K562 (cell line): ENCODE results near the gene PRSS27. TPM values are rescaled to one million over a fixed set of nuclear protein-coding genes. Genes with fewer than 3 reads are reported as not detected.

Source experiments
- ATAC-seq: fragments of 200-7000 bp; cut with Tn5 transposase; 3 replicates; pipeline ENCODE4 v1.9.1; 2020; ENCODE audit warnings: moderate library complexity
- BruUV-seq: library from RNA; stranded (reverse); fragments of 400-500 nt; replicated peaks from 2 replicates; lab custom pipeline; 2021; lab: Mats Ljungman, UMichigan
- CTCF ChIA-PET: fragments of 300-600 bp; formaldehyde crosslinking; extraction: SDS; loops from one replicate; lab custom pipeline; 2021; ENCODE audit warnings: low intra/inter-chr PET ratio; lab: Yijun Ruan, JAX
- POLR2A ChIA-PET: fragments of 300-600, 350-650 bp; sonication (Branson Sonifier 250); formaldehyde crosslinking; extraction: SDS; loops from one replicate; lab custom pipeline; 2021; ENCODE audit warnings: antibody characterized with exemption, inconsistent platforms; lab: Yijun Ruan, JAX
- DNase-seq, 4 experiments: peaks; one replicate each; pipeline versions ENCODE4 v3.0.0 to v3.0.0-alpha.2; 2011 to 2018; ENCODE audit warnings: low spot score in 3 of 4, mixed read lengths in 3 of 4; ENCODE audit errors: extremely low read depth in 1 of 4
- FAIRE-seq: peaks from 2 replicates; lab custom pipeline; 2011; peaks lifted over from hg19 to GRCh38; lab: Jason Lieb, UNC
- H2AFZ ChIP-seq: 2 replicates; pipeline ENCODE4 v1.6.0; 2011; ENCODE audit warnings: low read depth, low read length, control low read depth, inconsistent platforms
- H3K27ac ChIP-seq: fragments of 200-600 bp; 3 replicates; pipeline ENCODE4 v1.8.0; 2011; ENCODE audit warnings: low read depth, mild to moderate bottlenecking, control low read depth, inconsistent platforms, low read length, moderate library complexity, mixed read lengths; ENCODE audit errors: extremely low read depth
- H3K27me3 ChIP-seq, 2 experiments: fragments of 300-600 bp in 1 of 2; 2 replicates in 1 of 2; 3 replicates in 1 of 2; pipeline versions ENCODE4 v1.6.0 to v1.8.0; 2011; ENCODE audit warnings: inconsistent platforms in 2 of 2, low read length in 2 of 2, mild to moderate bottlenecking in 1 of 2, mixed read lengths in 1 of 2, moderate library complexity in 1 of 2; ENCODE audit not compliant: control insufficient read depth in 2 of 2, insufficient read depth in 2 of 2
- H3K36me3 ChIP-seq: fragments of 300-600 bp; 3 replicates; pipeline ENCODE4 v1.8.0; 2011; ENCODE audit warnings: mild to moderate bottlenecking, low read length, inconsistent platforms; ENCODE audit not compliant: control insufficient read depth, insufficient read depth
- H3K4me1 ChIP-seq, 2 experiments: fragments of 200-600 bp in 1 of 2; replicated peaks in 1 of 2; 2 replicates in 1 of 2; 3 replicates in 1 of 2; pipeline versions ENCODE4 v1.5.1 to v1.8.0; 2011; ENCODE audit warnings: inconsistent platforms in 2 of 2, low read length in 2 of 2, mild to moderate bottlenecking in 1 of 2, mixed read lengths in 1 of 2, moderate library complexity in 1 of 2; ENCODE audit not compliant: control insufficient read depth in 2 of 2, insufficient read depth in 2 of 2
- H3K4me2 ChIP-seq: 2 replicates; pipeline ENCODE4 v1.6.1; 2011; ENCODE audit warnings: low read length, control low read depth, inconsistent platforms, mixed read lengths; ENCODE audit not compliant: insufficient read depth
- H3K4me3 ChIP-seq: fragments of 200-600 bp; sonication (generic), shearing (Covaris generic); 2 replicates; pipeline ENCODE4 v1.5.1; 2016; ENCODE audit warnings: control low read depth, inconsistent platforms
- H3K79me2 ChIP-seq: fragments of 200-600 bp; 3 replicates; pipeline ENCODE4 v1.8.0; 2011; ENCODE audit warnings: low read length, inconsistent platforms; ENCODE audit not compliant: control insufficient read depth, insufficient read depth
- H3K9ac ChIP-seq, 2 experiments: 2 replicates each; pipeline versions ENCODE4 v1.6.0 to v1.6.1; 2011; ENCODE audit warnings: low read depth in 2 of 2, low read length in 2 of 2, control low read depth in 1 of 2, inconsistent platforms in 1 of 2, mild to moderate bottlenecking in 1 of 2, mixed read lengths in 1 of 2; ENCODE audit not compliant: insufficient read depth in 1 of 2
- H3K9me1 ChIP-seq: one replicate; pipeline ENCODE4 v1.6.0; 2011; ENCODE audit warnings: inconsistent platforms, mild to moderate bottlenecking, low read length, moderate library complexity; ENCODE audit not compliant: control insufficient read depth, insufficient read depth
- H3K9me3 ChIP-seq: replicated peaks from 2 replicates; pipeline ENCODE4 v1.5.1; 2011; ENCODE audit warnings: low read depth, low read length, inconsistent platforms; ENCODE audit not compliant: control insufficient read depth, insufficient read depth
- H4K20me1 ChIP-seq: replicated peaks from 2 replicates; pipeline ENCODE4 v1.6.1; 2011; ENCODE audit warnings: low read length, inconsistent platforms, mixed read lengths; ENCODE audit not compliant: control insufficient read depth, insufficient read depth
- CC2D1A ChIP-seq: fragments of 450-650 bp; IDR thresholded peaks from 2 replicates; pipeline ENCODE4 v1.6.1; 2017; ENCODE audit warnings: mild to moderate bottlenecking
- FOS ChIP-seq: IDR thresholded peaks from 3 replicates; pipeline ENCODE4 v1.6.1; 2011; ENCODE audit not compliant: insufficient read length; ENCODE audit errors: extremely low read depth
- FOXA1 ChIP-seq: fragments of 450-650 bp; IDR thresholded peaks from 2 replicates; pipeline ENCODE4 v1.6.1; 2016; ENCODE audit warnings: mild to moderate bottlenecking, borderline replicate concordance
- GABPB1 ChIP-seq: sonication (generic); formaldehyde crosslinking; IDR thresholded peaks from 2 replicates; pipeline ENCODE4 v1.8.0; 2022; ENCODE audit warnings: mild to moderate bottlenecking, missing genetic modification reagents
- HCFC1 ChIP-seq: IDR thresholded peaks from 2 replicates; pipeline ENCODE4 v1.6.1; 2012; ENCODE audit warnings: low read depth, low read length, improper control_type of control experiment
- MBD2 ChIP-seq: sonication (generic); IDR thresholded peaks from 2 replicates; pipeline ENCODE4 v1.6.1; 2016; ENCODE audit warnings: low read depth, borderline replicate concordance
- MIER1 ChIP-seq: fragments of 450-650 bp; IDR thresholded peaks from 2 replicates; pipeline ENCODE4 v1.6.1; 2016; ENCODE audit warnings: antibody characterized with exemption, mild to moderate bottlenecking, low read depth
- MYBL2 ChIP-seq, 2 experiments: fragments of 450-650 bp in 1 of 2; sonication (generic) in 1 of 2; formaldehyde crosslinking in 1 of 2; IDR thresholded peaks; 2 replicates each; pipeline versions ENCODE4 v1.6.1 to v1.8.1; 2017 to 2022; ENCODE audit warnings: borderline replicate concordance in 1 of 2, inconsistent platforms in 1 of 2, low read depth in 1 of 2, mild to moderate bottlenecking in 1 of 2, missing genetic modification reagents in 1 of 2, moderate library complexity in 1 of 2
- PHB ChIP-seq: fragments of 250-450 bp; sonication (Bioruptor Pico); IDR thresholded peaks from 2 replicates; pipeline ENCODE4 v1.5.0; 2021
- POLR2G ChIP-seq: fragments of 200-400 bp; formaldehyde crosslinking; IDR thresholded peaks from 2 replicates; pipeline ENCODE4 v1.6.1; 2017; ENCODE audit warnings: low read depth, mild to moderate bottlenecking, antibody characterized with exemption, low read length, moderate library complexity
- SNIP1 ChIP-seq: fragments of 450-650 bp; IDR thresholded peaks from 2 replicates; pipeline ENCODE4 v1.7.1; 2017; ENCODE audit warnings: low read depth, mild to moderate bottlenecking
- SREBF1 ChIP-seq: fragments of 150-350 bp; IDR thresholded peaks from 2 replicates; pipeline ENCODE4 v1.6.1; 2014; ENCODE audit warnings: antibody characterized with exemption, low read depth, low read length, borderline replicate concordance
- ZNF347 ChIP-seq: fragments of 450-650 bp; formaldehyde crosslinking; IDR thresholded peaks from 2 replicates; pipeline ENCODE4 v1.4.0; 2020; ENCODE audit warnings: low read depth, mild to moderate bottlenecking, moderate library complexity
- ZNF408 ChIP-seq: fragments of 250-450 bp; sonication (Bioruptor Pico); IDR thresholded peaks from 2 replicates; pipeline ENCODE4 v1.4.0; 2020; ENCODE audit warnings: low read depth, mild to moderate bottlenecking, moderate library complexity
- WGBS: fragments of 100-300 bp; shearing (Covaris generic); methylation state at CpG from one replicate; pipeline ENCODE4 v1.1.6; 2016; ENCODE audit warnings: low coverage, mixed read lengths; ENCODE audit not compliant: insufficient coverage; ENCODE audit errors: missing lambda C conversion rate; 5-methylcytosine and 5-hydroxymethylcytosine counted together
- in situ Hi-C: fragments of 300-500 bp; cut with MboI; formaldehyde crosslinking; loops from 4 replicates; pipeline ENCODE4 v1.15.0; 2018; ENCODE audit warnings: inconsistent platforms, mixed read lengths
- intact Hi-C: fragments of 100-400 bp; cut with micrococcal nuclease; formaldehyde crosslinking; loops from 2 replicates; pipeline ENCODE4 v1.14.2; 2022
- polyA plus RNA-seq, 8 experiments: library from polyadenylated mRNA; depleted of rRNA in 4 of 8; stranded (reverse) in 5 of 8; unstranded in 3 of 8; fragments of >200 nt; fragmentation: Nextera tagmentation in 2 of 8; fragmentation: Illumina TruSeq in 1 of 8; extraction: Ambion mirVana in 2 of 8; extraction: Trizol in 1 of 8; gene quantifications; 2 replicates each; pipeline versions ENCODE4 v1.2.1 to v1.2.3, GENCODE V29; 2011 to 2014; ENCODE audit warnings: inconsistent platforms in 1 of 8, missing spikeins in 1 of 8
- total RNA-seq, 7 experiments: library from RNA; depleted of rRNA in 6 of 7; stranded (reverse); fragments of >200 nt in 6 of 7; fragmentation: Illumina TruSeq in 2 of 7; extraction: Trizol in 2 of 7; gene quantifications; 2 replicates each; pipeline versions ENCODE4 v1.2.1 to v1.2.3, GENCODE V29; 2011 to 2021; ENCODE audit warnings: low replicate concordance in 1 of 7
- TF ChIP-seq, protein P1 (sequence below): fragments of 450-650 bp; formaldehyde crosslinking; IDR thresholded peaks from 2 replicates; pipeline ENCODE4 v1.4.0; 2022; ENCODE audit warnings: missing genetic modification characterization
- TF ChIP-seq, protein P2 (sequence below): fragments of 200-400 bp; formaldehyde crosslinking; IDR thresholded peaks from 2 replicates; pipeline ENCODE4 v1.6.1; 2017; ENCODE audit warnings: mild to moderate bottlenecking, low read depth, low read length, moderate library complexity
- TF ChIP-seq, protein P3 (sequence below): IDR thresholded peaks from 2 replicates; pipeline ENCODE4 v1.6.1; 2014; ENCODE audit warnings: antibody characterized with exemption
- TF ChIP-seq, protein P4 (sequence below): fragments of 200-800 bp; sonication (Bioruptor generic); IDR thresholded peaks from 2 replicates; pipeline ENCODE4 v1.6.1; 2017; ENCODE audit warnings: missing genetic modification characterization, missing compliant biosample characterization

Gene PRSS27
- total and polyA plus RNA-seq, 9 of the 15 experiments (the other 6 are each of a cell fraction or from before 2014, with no cell fraction given), result 0.09 to 0.20 (median 0.17) TPM; not detected in 5

DNA sequence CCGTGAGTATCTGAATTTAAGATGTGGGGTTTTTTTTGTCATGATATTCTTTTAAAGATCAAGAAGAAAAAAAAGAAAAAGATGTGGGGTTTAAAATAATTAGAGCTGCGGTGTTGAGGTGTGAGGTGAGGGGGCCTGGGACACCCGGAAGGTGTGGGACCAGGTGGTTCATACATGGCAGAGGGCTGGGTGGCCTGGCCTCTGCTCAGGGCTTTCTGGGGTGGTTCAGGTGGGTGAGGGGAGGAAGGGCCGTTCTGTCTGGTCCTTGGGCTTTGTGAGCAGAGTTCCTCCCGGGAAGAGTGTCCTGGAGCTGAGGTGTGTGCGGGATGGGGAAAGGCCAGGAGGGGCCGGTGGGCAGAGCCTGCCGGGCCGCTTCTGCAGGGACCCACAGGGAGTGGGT, 5.0 kb downstream of the PRSS27 start:
- ATAC-seq, result no peak
- TF ChIP-seq CC2D1A, result no peak
- TF ChIP-seq FOXA1, result no peak
- TF ChIP-seq PHB, result no peak
- no peak for TF ChIP-seq POLR2G
- TF ChIP-seq ZNF408 (CRISPR knock-in tag), result no peak
- TF ChIP-seq MIER1, result no peak
- no peak for TF ChIP-seq ZNF347 (CRISPR knock-in tag)
- TF ChIP-seq MBD2, result no peak
- TF ChIP-seq, protein P1, sequence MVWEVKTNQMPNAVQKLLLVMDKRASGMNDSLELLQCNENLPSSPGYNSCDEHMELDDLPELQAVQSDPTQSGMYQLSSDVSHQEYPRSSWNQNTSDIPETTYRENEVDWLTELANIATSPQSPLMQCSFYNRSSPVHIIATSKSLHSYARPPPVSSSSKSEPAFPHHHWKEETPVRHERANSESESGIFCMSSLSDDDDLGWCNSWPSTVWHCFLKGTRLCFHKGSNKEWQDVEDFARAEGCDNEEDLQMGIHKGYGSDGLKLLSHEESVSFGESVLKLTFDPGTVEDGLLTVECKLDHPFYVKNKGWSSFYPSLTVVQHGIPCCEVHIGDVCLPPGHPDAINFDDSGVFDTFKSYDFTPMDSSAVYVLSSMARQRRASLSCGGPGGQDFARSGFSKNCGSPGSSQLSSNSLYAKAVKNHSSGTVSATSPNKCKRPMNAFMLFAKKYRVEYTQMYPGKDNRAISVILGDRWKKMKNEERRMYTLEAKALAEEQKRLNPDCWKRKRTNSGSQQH, result no peak
- no peak for TF ChIP-seq MYBL2 (IDR thresholded peaks at IDR 0.05; ENCODE audit: low read depth)
- TF ChIP-seq MYBL2 (CRISPR knock-in tag; IDR thresholded peaks at IDR 0.05; ENCODE audit: borderline replicate concordance), result no peak
- TF ChIP-seq, protein P2, sequence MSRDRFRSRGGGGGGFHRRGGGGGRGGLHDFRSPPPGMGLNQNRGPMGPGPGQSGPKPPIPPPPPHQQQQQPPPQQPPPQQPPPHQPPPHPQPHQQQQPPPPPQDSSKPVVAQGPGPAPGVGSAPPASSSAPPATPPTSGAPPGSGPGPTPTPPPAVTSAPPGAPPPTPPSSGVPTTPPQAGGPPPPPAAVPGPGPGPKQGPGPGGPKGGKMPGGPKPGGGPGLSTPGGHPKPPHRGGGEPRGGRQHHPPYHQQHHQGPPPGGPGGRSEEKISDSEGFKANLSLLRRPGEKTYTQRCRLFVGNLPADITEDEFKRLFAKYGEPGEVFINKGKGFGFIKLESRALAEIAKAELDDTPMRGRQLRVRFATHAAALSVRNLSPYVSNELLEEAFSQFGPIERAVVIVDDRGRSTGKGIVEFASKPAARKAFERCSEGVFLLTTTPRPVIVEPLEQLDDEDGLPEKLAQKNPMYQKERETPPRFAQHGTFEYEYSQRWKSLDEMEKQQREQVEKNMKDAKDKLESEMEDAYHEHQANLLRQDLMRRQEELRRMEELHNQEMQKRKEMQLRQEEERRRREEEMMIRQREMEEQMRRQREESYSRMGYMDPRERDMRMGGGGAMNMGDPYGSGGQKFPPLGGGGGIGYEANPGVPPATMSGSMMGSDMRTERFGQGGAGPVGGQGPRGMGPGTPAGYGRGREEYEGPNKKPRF, result no peak
- TF ChIP-seq, protein P3, sequence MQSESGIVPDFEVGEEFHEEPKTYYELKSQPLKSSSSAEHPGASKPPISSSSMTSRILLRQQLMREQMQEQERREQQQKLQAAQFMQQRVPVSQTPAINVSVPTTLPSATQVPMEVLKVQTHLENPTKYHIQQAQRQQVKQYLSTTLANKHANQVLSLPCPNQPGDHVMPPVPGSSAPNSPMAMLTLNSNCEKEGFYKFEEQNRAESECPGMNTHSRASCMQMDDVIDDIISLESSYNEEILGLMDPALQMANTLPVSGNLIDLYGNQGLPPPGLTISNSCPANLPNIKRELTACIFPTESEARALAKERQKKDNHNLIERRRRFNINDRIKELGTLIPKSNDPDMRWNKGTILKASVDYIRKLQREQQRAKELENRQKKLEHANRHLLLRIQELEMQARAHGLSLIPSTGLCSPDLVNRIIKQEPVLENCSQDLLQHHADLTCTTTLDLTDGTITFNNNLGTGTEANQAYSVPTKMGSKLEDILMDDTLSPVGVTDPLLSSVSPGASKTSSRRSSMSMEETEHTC, result no peak
- no peak for TF ChIP-seq HCFC1
- TF ChIP-seq SNIP1, result no peak
- TF ChIP-seq GABPB1 (CRISPR knock-in tag), result no peak
- no peak for TF ChIP-seq FOS
- TF ChIP-seq, protein P4, sequence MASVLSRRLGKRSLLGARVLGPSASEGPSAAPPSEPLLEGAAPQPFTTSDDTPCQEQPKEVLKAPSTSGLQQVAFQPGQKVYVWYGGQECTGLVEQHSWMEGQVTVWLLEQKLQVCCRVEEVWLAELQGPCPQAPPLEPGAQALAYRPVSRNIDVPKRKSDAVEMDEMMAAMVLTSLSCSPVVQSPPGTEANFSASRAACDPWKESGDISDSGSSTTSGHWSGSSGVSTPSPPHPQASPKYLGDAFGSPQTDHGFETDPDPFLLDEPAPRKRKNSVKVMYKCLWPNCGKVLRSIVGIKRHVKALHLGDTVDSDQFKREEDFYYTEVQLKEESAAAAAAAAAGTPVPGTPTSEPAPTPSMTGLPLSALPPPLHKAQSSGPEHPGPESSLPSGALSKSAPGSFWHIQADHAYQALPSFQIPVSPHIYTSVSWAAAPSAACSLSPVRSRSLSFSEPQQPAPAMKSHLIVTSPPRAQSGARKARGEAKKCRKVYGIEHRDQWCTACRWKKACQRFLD (CRISPR knock-in tag), result no peak
- TF ChIP-seq SREBF1, result no peak

More for the DNA sequence above, 5.0 kb downstream of the PRSS27 start:
- no peak overlapping the region for H2AFZ ChIP-seq
- in situ Hi-C loops, result no loop called here
- 4% methylated on average over 9 of the region's 9 CpGs for WGBS
- no peak overlapping the region for H3K4me2 ChIP-seq
- H3K9me3 ChIP-seq, result no peaks in the 10 kb centered on the region
- no peak for FAIRE-seq
- no peaks in the 10 kb centered on the region for H3K79me2 ChIP-seq
- peaks cover 19 to 35% of the 10 kb centered on the region in 2 experiments; a peak in 4 of 5 replicates for H3K27me3 ChIP-seq
- H3K9me1 ChIP-seq, result no peaks in the 10 kb centered on the region
- H3K4me3 ChIP-seq, result no peak overlapping the region
- intact Hi-C loops, result no loop called here
- ChIA-PET POLR2A (no interaction called here), CTCF (no interaction called here)
- H3K27ac ChIP-seq, result no peak overlapping the region
- no peak for DNase-seq
- peaks cover 0 to 75% of the 10 kb centered on the region in 2 experiments; a peak in 2 of 5 replicates for H3K4me1 ChIP-seq
- no peak overlapping the region for H3K9ac ChIP-seq
- peaks cover 4% of the 10 kb centered on the region; the same call in 1 of the 2 replicates for H4K20me1 ChIP-seq
- H3K36me3 ChIP-seq, result no peaks in the 10 kb centered on the region
- BruUV-seq, result no TSS peak
